H1 (cell line): ENCODE data around the gene MAFF. TPM values are rescaled to one million over a fixed set of nuclear protein-coding genes. Genes with fewer than 3 reads are reported as not detected.

Source experiments
- CTCF ChIA-PET: fragments of 300-600 bp; sonication (Branson Sonifier 250); formaldehyde crosslinking; loops from one replicate; lab custom pipeline; 2021; ENCODE audit not compliant: partially characterized antibody; lab: Charles Lee
- POLR2A ChIA-PET: fragments of 300-600 bp; sonication (Branson Sonifier 250); formaldehyde crosslinking; loops from one replicate; lab custom pipeline; 2021; ENCODE audit warnings: inconsistent platforms; ENCODE audit not compliant: partially characterized antibody; lab: Charles Lee
- DNase-seq, 2 experiments: peaks; one replicate each; pipeline versions ENCODE4 v3.0.0 to v3.0.0-alpha.2; 2010 to 2022; ENCODE audit warnings: low spot score in 2 of 2, low read depth in 1 of 2, mixed read lengths in 1 of 2
- FAIRE-seq: peaks from 2 replicates; lab custom pipeline; 2011; peaks lifted over from hg19 to GRCh38; lab: Jason Lieb, UNC
- H2AFZ ChIP-seq: 2 replicates; pipeline ENCODE4 v1.8.1; 2012; ENCODE audit warnings: low read length, inconsistent platforms
- H2AK5ac ChIP-seq: 2 replicates; pipeline ENCODE4 v1.6.1; 2013; ENCODE audit warnings: low read depth, low read length
- H2BK120ac ChIP-seq: replicated peaks from 2 replicates; pipeline ENCODE3; 2013; ENCODE audit warnings: low read depth, low read length, inconsistent platforms
- H2BK12ac ChIP-seq: 2 replicates; pipeline ENCODE4 v1.6.1; 2013; ENCODE audit warnings: low read depth, low read length
- H2BK15ac ChIP-seq: 2 replicates; pipeline ENCODE4 v1.6.1; 2013; ENCODE audit warnings: low read length
- H2BK20ac ChIP-seq: 2 replicates; pipeline ENCODE4 v1.6.1; 2013; ENCODE audit warnings: low read length
- H2BK5ac ChIP-seq: 2 replicates; pipeline ENCODE4 v1.6.1; 2013; ENCODE audit warnings: low read depth, low read length
- H3K14ac ChIP-seq: 2 replicates; pipeline ENCODE4 v1.6.1; 2013; ENCODE audit warnings: inconsistent platforms; ENCODE audit not compliant: insufficient read length
- H3K18ac ChIP-seq: 2 replicates; pipeline ENCODE4 v1.6.1; 2013; ENCODE audit warnings: low read length; ENCODE audit errors: extremely low read depth
- H3K23ac ChIP-seq: 2 replicates; pipeline ENCODE4 v1.6.1; 2013; ENCODE audit warnings: inconsistent platforms; ENCODE audit not compliant: insufficient read length
- H3K23me2 ChIP-seq: 2 replicates; pipeline ENCODE4 v1.6.1; 2013; ENCODE audit warnings: low read depth, low read length
- H3K27ac ChIP-seq: 2 replicates; pipeline ENCODE4 v1.6.1; 2011; ENCODE audit warnings: low read depth, low read length, inconsistent platforms
- H3K27me3 ChIP-seq, 4 experiments: replicated peaks in 1 of 4; 1 replicate in 1 of 4; 2 replicates in 3 of 4; pipeline versions ENCODE4 v1.6.1 to v1.8.1; 2011 to 2013; ENCODE audit warnings: low read length in 3 of 4, mild to moderate bottlenecking in 3 of 4, inconsistent platforms in 2 of 4, mixed read lengths in 2 of 4, moderate library complexity in 1 of 4; ENCODE audit not compliant: control insufficient read depth in 3 of 4, insufficient read depth in 3 of 4; ENCODE audit errors: extremely low read depth in 1 of 4
- H3K36me3 ChIP-seq, 4 experiments: 2 replicates each; pipeline versions ENCODE4 v1.6.1 to v1.8.1; 2011 to 2013; ENCODE audit warnings: mild to moderate bottlenecking in 4 of 4, low read length in 3 of 4, moderate library complexity in 2 of 4, control low read depth in 1 of 4, inconsistent platforms in 1 of 4; ENCODE audit not compliant: insufficient read depth in 4 of 4, control insufficient read depth in 2 of 4
- H3K4ac ChIP-seq: replicated peaks from 2 replicates; pipeline ENCODE3; 2013; ENCODE audit warnings: low read length, low read depth, mixed read lengths, inconsistent platforms; ENCODE audit not compliant: insufficient read length
- H3K4me1 ChIP-seq, 4 experiments: replicated peaks in 1 of 4; 1 replicate in 1 of 4; 2 replicates in 3 of 4; pipeline versions ENCODE4 v1.6.1 to v1.8.1; 2011 to 2013; ENCODE audit warnings: low read length in 3 of 4, inconsistent platforms in 2 of 4, mixed read lengths in 1 of 4; ENCODE audit not compliant: insufficient read depth in 4 of 4, control insufficient read depth in 3 of 4
- H3K4me2 ChIP-seq, 2 experiments: 2 replicates each; pipeline versions ENCODE4 v1.6.1 to v1.8.1; 2011 to 2013; ENCODE audit warnings: low read depth in 2 of 2, low read length in 2 of 2, control low read depth in 1 of 2, inconsistent platforms in 1 of 2, mild to moderate bottlenecking in 1 of 2; ENCODE audit not compliant: insufficient read depth in 1 of 2
- H3K4me3 ChIP-seq, 4 experiments: fragments of 200-600, 300-600 bp in 1 of 4; sonication (generic), shearing (Covaris generic), sonication (Bioruptor Twin) in 1 of 4; 2 replicates each; pipeline versions ENCODE4 v1.5.1 to v1.8.1; 2011 to 2016; ENCODE audit warnings: low read length in 4 of 4, low read depth in 3 of 4, control low read depth in 2 of 4, inconsistent platforms in 2 of 4, mild to moderate bottlenecking in 2 of 4, mixed read lengths in 1 of 4, moderate library complexity in 1 of 4; ENCODE audit not compliant: insufficient read depth in 2 of 4; ENCODE audit errors: extremely low read depth in 1 of 4
- H3K56ac ChIP-seq: replicated peaks from 2 replicates; pipeline ENCODE3; 2013; ENCODE audit warnings: low read depth, mild to moderate bottlenecking, mixed read lengths, low read length, inconsistent platforms; ENCODE audit not compliant: insufficient read length
- H3K79me1 ChIP-seq: 2 replicates; pipeline ENCODE4 v1.6.1; 2013; ENCODE audit warnings: low read depth, low read length, control low read depth
- H3K79me2 ChIP-seq, 2 experiments: 2 replicates each; pipeline versions ENCODE4 v1.6.1 to v1.8.1; 2012 to 2013; ENCODE audit warnings: low read length in 2 of 2, mild to moderate bottlenecking in 2 of 2, inconsistent platforms in 1 of 2; ENCODE audit not compliant: insufficient read depth in 2 of 2, control insufficient read depth in 1 of 2
- H3K9ac ChIP-seq, 4 experiments: replicated peaks in 1 of 4; 1 replicate in 1 of 4; 2 replicates in 3 of 4; pipeline versions ENCODE4 v1.6.1 to v1.8.1; 2011 to 2013; ENCODE audit warnings: low read depth in 3 of 4, low read length in 3 of 4, control low read depth in 2 of 4, mild to moderate bottlenecking in 2 of 4, moderate library complexity in 2 of 4, inconsistent platforms in 1 of 4; ENCODE audit errors: extremely low read depth in 1 of 4
- H3K9me3 ChIP-seq, 2 experiments: 2 replicates each; pipeline versions ENCODE4 v1.6.1 to v1.8.1; 2012 to 2013; ENCODE audit warnings: mild to moderate bottlenecking in 2 of 2, moderate library complexity in 2 of 2, control low read depth in 1 of 2, inconsistent platforms in 1 of 2, low read depth in 1 of 2, low read length in 1 of 2, mixed read lengths in 1 of 2; ENCODE audit not compliant: insufficient read depth in 2 of 2
- H4K20me1 ChIP-seq, 2 experiments: replicated peaks in 1 of 2; 2 replicates each; pipeline versions ENCODE3 to v1.8.1; 2011 to 2013; ENCODE audit warnings: inconsistent platforms in 2 of 2, low read length in 2 of 2, mild to moderate bottlenecking in 1 of 2; ENCODE audit not compliant: insufficient read depth in 2 of 2, control insufficient read depth in 1 of 2
- H4K5ac ChIP-seq: 2 replicates; pipeline ENCODE4 v1.6.1; 2013; ENCODE audit warnings: low read length, low read depth, mixed read lengths, inconsistent platforms; ENCODE audit not compliant: insufficient read length
- H4K8ac ChIP-seq: 2 replicates; pipeline ENCODE4 v1.8.0; 2013; ENCODE audit warnings: mild to moderate bottlenecking, moderate library complexity, low read length, inconsistent platforms; ENCODE audit not compliant: insufficient read depth; ENCODE audit errors: extremely low read depth
- H4K91ac ChIP-seq: replicated peaks from 2 replicates; pipeline ENCODE3; 2013; ENCODE audit warnings: low read length, mixed read lengths, inconsistent platforms; ENCODE audit not compliant: insufficient read length
- CHD2 ChIP-seq: IDR thresholded peaks from 2 replicates; pipeline ENCODE4 v1.6.1; 2012; ENCODE audit warnings: low read length, improper control_type of control experiment
- E2F6 ChIP-seq: IDR thresholded peaks from 2 replicates; pipeline ENCODE4 v1.6.1; 2012; ENCODE audit warnings: inconsistent platforms
- KDM4A ChIP-seq: IDR thresholded peaks from one replicate; pipeline ENCODE4 v1.7.1; 2012; ENCODE audit warnings: low read depth, mild to moderate bottlenecking, moderate library complexity, low read length, inconsistent platforms; ENCODE audit not compliant: severe bottlenecking
- KDM5A ChIP-seq: fragments of 200-600 bp; IDR thresholded peaks from 2 replicates; pipeline ENCODE4 v1.7.1; 2012; ENCODE audit warnings: mild to moderate bottlenecking, low read length, inconsistent platforms, mixed read lengths
- POU5F1 ChIP-seq: IDR thresholded peaks from 2 replicates; pipeline ENCODE4 v1.6.1; 2011; ENCODE audit warnings: low read depth, mild to moderate bottlenecking, low read length, moderate library complexity
- RAD21 ChIP-seq, 2 experiments: IDR thresholded peaks in 1 of 2; conservative IDR thresholded peaks in 1 of 2; 2 replicates each; pipeline ENCODE4 v1.6.1; 2011; ENCODE audit warnings: low read depth in 2 of 2, low read length in 2 of 2, improper control_type of control experiment in 1 of 2, inconsistent platforms in 1 of 2, mild to moderate bottlenecking in 1 of 2, moderate library complexity in 1 of 2
- RXRA ChIP-seq: IDR thresholded peaks from 2 replicates; pipeline ENCODE4 v1.6.1; 2011; ENCODE audit warnings: low read depth, mild to moderate bottlenecking, low read length, moderate library complexity; ENCODE audit not compliant: insufficient read depth
- SIN3A ChIP-seq, 2 experiments: IDR thresholded peaks in 1 of 2; conservative IDR thresholded peaks in 1 of 2; 2 replicates each; pipeline ENCODE4 v1.6.1; 2011 to 2012; ENCODE audit warnings: low read length in 2 of 2, improper control_type of control experiment in 1 of 2, low read depth in 1 of 2, mild to moderate bottlenecking in 1 of 2
- TAF1 ChIP-seq: IDR thresholded peaks from 2 replicates; pipeline ENCODE4 v1.6.1; 2011; ENCODE audit warnings: mild to moderate bottlenecking, low read depth, low read length
- TEAD4 ChIP-seq: IDR thresholded peaks from 2 replicates; pipeline ENCODE4 v1.6.1; 2012; ENCODE audit warnings: low read depth, low read length, inconsistent platforms, mixed read lengths
- YY1 ChIP-seq: IDR thresholded peaks from 2 replicates; pipeline ENCODE4 v1.6.1; 2011; ENCODE audit warnings: low read depth, mild to moderate bottlenecking, low read length
- WGBS, 2 experiments: shearing (Covaris generic) in 1 of 2; methylation state at CpG; one replicate each; pipeline versions ENCODE4 v1.1.6 to v1.1.7; 2013 to 2015; ENCODE audit warnings: low lambda C conversion rate in 2 of 2, mixed read lengths in 2 of 2, inconsistent platforms in 1 of 2, low coverage in 1 of 2, missing lambda C conversion rate in 1 of 2; ENCODE audit not compliant: insufficient replicate concordance in 2 of 2, insufficient coverage in 1 of 2, insufficient read length in 1 of 2; ENCODE audit errors: extremely low coverage in 1 of 2, missing lambda C conversion rate in 1 of 2; 5-methylcytosine and 5-hydroxymethylcytosine counted together
- polyA plus RNA-seq, 7 experiments: library from polyadenylated mRNA; depleted of rRNA in 3 of 7; stranded (reverse) in 5 of 7; unstranded in 2 of 7; fragments of >200 nt in 5 of 7; fragments of 200-250 nt in 2 of 7; gene quantifications; 1 replicate in 5 of 7; 2 replicates in 1 of 7; 4 replicates in 1 of 7; pipeline versions ENCODE4 v1.2.1 to v1.2.3, GENCODE V29; 2011 to 2013; ENCODE audit warnings: missing spikeins in 2 of 7, mixed read lengths in 2 of 7
- total RNA-seq: library from RNA; stranded (reverse); fragmentation: NEBNext Ultra II Directional; extraction: Animal tissue kit (Norgen Biotek cat#: 25700); gene quantifications from 2 replicates; pipeline ENCODE4 v1.2.1, GENCODE V29; 2021

Gene MAFF
- total and polyA plus RNA-seq, 2 of the 8 experiments (the other 6 are each of a cell fraction or from before 2014, with no cell fraction given), result 1.5 to 6.3 TPM

GRCh38 chr22:38228873-38229740, 27.3 kb downstream of the MAFF start:
- Histone ChIP-seq H3K18ac (no peak overlapping the region), H4K20me1 (peaks cover 0 to 11% of the 10 kb centered on the region in 2 experiments), H3K4ac (no peak overlapping the region), H3K27me3 (no peaks in the 10 kb centered on the region; a peak in 1 of 7 replicates), H2BK15ac (no peak overlapping the region), H3K4me2 (no peak overlapping the region), H2BK12ac (no peak overlapping the region), H3K14ac (no peak overlapping the region), H2AK5ac (no peak overlapping the region), H3K23ac (no peak overlapping the region), H3K9me3 (no peaks in the 10 kb centered on the region), H3K79me2 (no peaks in the 10 kb centered on the region), H3K56ac (no peak overlapping the region), H4K5ac (no peak overlapping the region), H2BK5ac (no peak overlapping the region), H4K91ac (no peak overlapping the region), H2AFZ (no peak overlapping the region), H3K27ac (no peak overlapping the region), H2BK20ac (no peak overlapping the region), H3K36me3 (peaks cover 0 to 30% (median 18%) of the 10 kb centered on the region in 4 experiments; a peak in 6 of 8 replicates), H2BK120ac (no peak overlapping the region), H4K8ac (no peak overlapping the region), H3K4me1 (no peaks in the 10 kb centered on the region; a peak in 1 of 7 replicates), H3K4me3 (no peak overlapping the region), H3K23me2 (no peaks in the 10 kb centered on the region), H3K9ac (no peak overlapping the region), H3K79me1 (no peaks in the 10 kb centered on the region)
- no peak for DNase-seq
- FAIRE-seq, result no peak
- 92% methylated on average over 13 of the region's 14 CpGs; no CpG with 5 or more reads in 1 of the 2 experiments for WGBS, 2 experiments
- ChIA-PET POLR2A (interaction anchor here (0.9 to 1.8 kb wide), 4 partner anchors 8 to 85 kb away, joined by 3 to 5 read pairs (median 4); no protein-coding TSS in a partner anchor), CTCF (interaction anchor here (0.6 to 4.2 kb wide), 25 partner anchors 8 to 534 kb away, joined by 3 to 24 read pairs (median 4); no protein-coding TSS in a partner anchor)
- no peak for TF ChIP-seq CHD2
- TF ChIP-seq POU5F1, result no peak
- no peak for TF ChIP-seq RAD21 (IDR thresholded peaks at IDR 0.05 in 1 of 2, conservative IDR thresholded peaks at IDR 0.05 in 1 of 2; ENCODE audit: low read depth in 2 of 2, low read length in 2 of 2)
- TF ChIP-seq SIN3A (conservative IDR thresholded peaks at IDR 0.05 in 1 of 2, IDR thresholded peaks at IDR 0.05 in 1 of 2; ENCODE audit: low read depth in 1 of 2, low read length in 2 of 2), result no peak
- TF ChIP-seq RXRA, result no peak
- no peak for TF ChIP-seq TAF1
- TF ChIP-seq YY1, result no peak
- no peak for TF ChIP-seq E2F6
- no peak for TF ChIP-seq TEAD4
- no peak for TF ChIP-seq KDM5A
- no peak for TF ChIP-seq KDM4A
